ENCODE data around the gene PRG3.
"Not testable (repeated sequence)": the region's sequence is repeated elsewhere in the genome, so short reads cannot be mapped to it uniquely, and the experiment has no call there.

Gene PRG3

GRCh38 chr11:57361926-57362325, 19.0 kb downstream of the PRG3 start:
- FAIRE-seq (no peak), DNase-seq (ENCODE audit: insufficient read length, low spot score) (no peak)

GRCh38 chr11:57361420-57361819, 19.5 kb downstream of the PRG3 start:
- DNase-seq (ENCODE audit: insufficient read length, low spot score); FAIRE-seq: not testable (repeated sequence)

GRCh38 chr11:57360991-57361390, 20.0 kb downstream of the PRG3 start:
- FAIRE-seq: no peak
- DNase-seq (ENCODE audit: insufficient read length, low spot score): no peak

- FAIRE-seq (no peak), DNase-seq (ENCODE audit: insufficient read length, low spot score) (no peak)
Measured at GRCh38 chr11:57359896-57360690, 20.9 kb downstream of the PRG3 start.

GRCh38 chr11:57359396-57359795, 21.6 kb downstream of the PRG3 start:
- no peak for FAIRE-seq
- no peak for DNase-seq (ENCODE audit: insufficient read length, low spot score)

GRCh38 chr11:57358991-57359390, 22.0 kb downstream of the PRG3 start:
- DNase-seq (ENCODE audit: insufficient read length, low spot score) (no peak), FAIRE-seq (no peak)

- no peak for FAIRE-seq
- DNase-seq (ENCODE audit: insufficient read length, low spot score): no peak
Measured at GRCh38 chr11:57358543-57358961, 22.4 kb downstream of the PRG3 start.

- DNase-seq (ENCODE audit: insufficient read length, low spot score): no peak
- FAIRE-seq: no peak
Measured at GRCh38 chr11:57357856-57358255, 23.1 kb downstream of the PRG3 start.

GRCh38 chr11:57357310-57357709, 23.6 kb downstream of the PRG3 start:
- FAIRE-seq: no peak

GRCh38 chr11:57356268-57356667, 24.7 kb downstream of the PRG3 start:
- FAIRE-seq (no peak), DNase-seq (ENCODE audit: insufficient read length, low spot score) (no peak)

More at GRCh38 chr11:57357310-57357709, 23.6 kb downstream of the PRG3 start:
- no peak for DNase-seq (ENCODE audit: insufficient read length, low spot score)

GRCh38 chr11:57354699-57355098, 26.3 kb downstream of the PRG3 start:
- no peak for FAIRE-seq
- no peak for DNase-seq (ENCODE audit: insufficient read length, low spot score)

- DNase-seq (ENCODE audit: insufficient read length, low spot score): no peak
- no peak for FAIRE-seq
Measured at GRCh38 chr11:57353852-57354251, 27.1 kb downstream of the PRG3 start.

- no peak for FAIRE-seq
Measured at GRCh38 chr11:57353446-57353845, 27.5 kb downstream of the PRG3 start.

GRCh38 chr11:57353036-57353435, 27.9 kb downstream of the PRG3 start:
- no peak for DNase-seq (ENCODE audit: insufficient read length, low spot score)
- FAIRE-seq: no peak

More at GRCh38 chr11:57353446-57353845, 27.5 kb downstream of the PRG3 start:
- DNase-seq (ENCODE audit: insufficient read length, low spot score): no peak

- peak; percentile 52 for DNase-seq (ENCODE audit: insufficient read length, low spot score)
- no peak for FAIRE-seq
Measured at GRCh38 chr11:57349491-57350274, 31.3 kb downstream of the PRG3 start.

- DNase-seq (ENCODE audit: insufficient read length, low spot score): no peak
Measured at GRCh38 chr11:57348636-57349313, 32.2 kb downstream of the PRG3 start.

GRCh38 chr11:57348052-57348451, 32.9 kb downstream of the PRG3 start:
- FAIRE-seq (no peak), DNase-seq (ENCODE audit: insufficient read length, low spot score) (no peak)

More at GRCh38 chr11:57348636-57349313, 32.2 kb downstream of the PRG3 start:
- no peak for FAIRE-seq

GRCh38 chr11:57347336-57347735, 33.6 kb downstream of the PRG3 start:
- DNase-seq (ENCODE audit: insufficient read length, low spot score) (no peak), FAIRE-seq (no peak)

- DNase-seq (ENCODE audit: insufficient read length, low spot score): no peak
- peak; percentile 72 for FAIRE-seq
Measured at GRCh38 chr11:57345555-57346211, 35.3 kb downstream of the PRG3 start.

- no peak for FAIRE-seq
- DNase-seq (ENCODE audit: insufficient read length, low spot score): no peak
Measured at GRCh38 chr11:57344826-57345225, 36.1 kb downstream of the PRG3 start.

GRCh38 chr11:57343825-57344224, 37.1 kb downstream of the PRG3 start:
- DNase-seq (ENCODE audit: insufficient read length, low spot score) (no peak), FAIRE-seq (no peak)
